Astrocyte (in vitro differentiated cells and primary cell): ENCODE data around the gene KRTAP29-1. TPM values are rescaled to one million over a fixed set of nuclear protein-coding genes. Genes with fewer than 3 reads are reported as not detected.

Source experiments
- DNase-seq: peaks from one replicate; pipeline ENCODE4 v3.0.0-alpha.2; 2010; ENCODE audit warnings: low read depth
- FAIRE-seq: peaks from 2 replicates; lab custom pipeline; 2011; peaks lifted over from hg19 to GRCh38; lab: Jason Lieb, UNC
- H2AFZ ChIP-seq: 2 replicates; pipeline ENCODE4 v1.6.0; 2012; ENCODE audit warnings: low read depth, low read length, inconsistent platforms
- H3K27ac ChIP-seq: 2 replicates; pipeline ENCODE4 v1.5.1; 2011; ENCODE audit warnings: low read depth, low read length, inconsistent platforms
- H3K27me3 ChIP-seq: 2 replicates; pipeline ENCODE4 v1.6.0; 2011; ENCODE audit warnings: low read length, inconsistent platforms; ENCODE audit not compliant: insufficient read depth
- H3K36me3 ChIP-seq: 2 replicates; pipeline ENCODE4 v1.5.1; 2011; ENCODE audit warnings: low read length, inconsistent platforms; ENCODE audit not compliant: insufficient read depth
- H3K4me1 ChIP-seq: 2 replicates; pipeline ENCODE4 v1.5.1; 2011; ENCODE audit warnings: low read length, inconsistent platforms; ENCODE audit not compliant: insufficient read depth
- H3K4me2 ChIP-seq: 2 replicates; pipeline ENCODE4 v1.6.0; 2012; ENCODE audit warnings: low read length, inconsistent platforms
- H3K4me3 ChIP-seq: 2 replicates; pipeline ENCODE4 v1.5.1; 2011; ENCODE audit warnings: low read depth, mild to moderate bottlenecking, low read length, inconsistent platforms; ENCODE audit not compliant: insufficient read depth
- H3K79me2 ChIP-seq: 2 replicates; pipeline ENCODE4 v1.6.0; 2012; ENCODE audit warnings: mild to moderate bottlenecking, low read length, inconsistent platforms; ENCODE audit not compliant: insufficient read depth
- H3K9ac ChIP-seq: 2 replicates; pipeline ENCODE4 v1.6.0; 2012; ENCODE audit warnings: mild to moderate bottlenecking, low read length, inconsistent platforms
- H3K9me3 ChIP-seq: 2 replicates; pipeline ENCODE4 v1.5.1; 2012; ENCODE audit warnings: low read depth, mild to moderate bottlenecking, low read length, inconsistent platforms; ENCODE audit not compliant: insufficient read depth
- H4K20me1 ChIP-seq: 2 replicates; pipeline ENCODE4 v1.6.0; 2012; ENCODE audit warnings: low read length, inconsistent platforms; ENCODE audit not compliant: insufficient read depth
- H3K27ac Mint-ChIP-seq: one replicate; pipeline ENCODE4 v1.8.0; 2021; ENCODE audit warnings: mild to moderate bottlenecking, mixed read lengths; ENCODE audit not compliant: unreplicated experiment
- H3K27me3 Mint-ChIP-seq: one replicate; pipeline ENCODE4 v1.8.0; 2021; ENCODE audit warnings: low read depth, mixed read lengths; ENCODE audit not compliant: unreplicated experiment
- H3K36me3 Mint-ChIP-seq: one replicate; pipeline ENCODE4 v1.8.0; 2021; ENCODE audit warnings: low read depth, mixed read lengths; ENCODE audit not compliant: unreplicated experiment
- H3K4me1 Mint-ChIP-seq: one replicate; pipeline ENCODE4 v1.8.0; 2021; ENCODE audit warnings: low read depth, mixed read lengths; ENCODE audit not compliant: unreplicated experiment
- H3K4me3 Mint-ChIP-seq: one replicate; pipeline ENCODE4 v1.8.0; 2021; ENCODE audit warnings: mild to moderate bottlenecking, moderate library complexity, mixed read lengths; ENCODE audit not compliant: unreplicated experiment
- H3K9me3 Mint-ChIP-seq: one replicate; pipeline ENCODE4 v1.8.0; 2021; ENCODE audit warnings: mild to moderate bottlenecking, mixed read lengths; ENCODE audit not compliant: unreplicated experiment
- CTCF ChIP-seq: IDR thresholded peaks from 2 replicates; pipeline ENCODE4 v1.5.1; 2011; ENCODE audit warnings: low read depth, mild to moderate bottlenecking, inconsistent platforms, low read length, moderate library complexity; ENCODE audit not compliant: insufficient read depth
- EZH2 ChIP-seq: IDR thresholded peaks from 2 replicates; pipeline ENCODE4 v1.6.1; 2012; ENCODE audit warnings: mild to moderate bottlenecking, low read length, inconsistent platforms; ENCODE audit not compliant: insufficient read depth
- total RNA-seq: library from RNA; stranded (reverse); gene quantifications from 2 replicates; pipeline ENCODE4 v1.2.1, GENCODE V29; 2021

Gene KRTAP29-1
- total RNA-seq, 1 donor from 2014 or later = not detected

DNA sequence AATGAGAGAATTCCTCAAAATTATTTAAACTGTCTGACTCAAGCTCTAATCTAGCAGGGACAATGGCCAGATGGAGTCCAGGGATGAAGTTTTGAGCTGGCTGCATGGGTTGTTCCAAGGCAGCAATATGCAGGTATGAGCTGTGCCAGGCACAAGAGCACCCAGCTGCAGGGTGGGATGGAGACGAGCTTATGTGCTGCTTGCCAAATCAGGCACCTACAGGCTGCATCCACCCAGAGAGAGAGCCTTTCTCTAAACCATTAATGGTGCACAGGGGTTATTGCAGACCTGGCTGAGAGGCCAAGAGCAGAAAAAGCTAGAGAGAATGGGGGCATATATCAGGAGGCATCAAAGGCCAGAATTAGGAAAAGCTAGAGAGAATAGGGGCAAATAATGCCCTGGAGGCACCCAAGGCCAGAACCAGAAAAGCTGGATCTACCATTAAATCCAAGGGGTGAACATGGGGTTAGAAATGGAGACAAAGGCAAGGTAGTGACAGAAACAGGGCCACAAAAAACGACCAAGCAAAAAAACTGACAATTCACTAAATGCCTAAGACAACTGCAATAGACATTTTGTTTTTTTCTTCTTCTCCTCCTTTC, 37.0 kb upstream of the KRTAP29-1 start:
- Histone ChIP-seq H3K27me3 (no peaks in the 10 kb centered on the region), H2AFZ (no peak overlapping the region), H3K9ac (no peak overlapping the region), H3K4me2 (no peak overlapping the region), H3K36me3 (no peaks in the 10 kb centered on the region), H3K27ac (no peak overlapping the region), H3K9me3 (peaks cover 2% of the 10 kb centered on the region), H3K4me3 (no peak overlapping the region), H4K20me1 (no peaks in the 10 kb centered on the region), H3K4me1 (no peaks in the 10 kb centered on the region), H3K79me2 (no peaks in the 10 kb centered on the region)
- DNase-seq = no peak
- peaks cover 11% of the 10 kb centered on the region for H3K27me3 Mint-ChIP-seq
- H3K27ac Mint-ChIP-seq = no peak overlapping the region
- H3K4me3 Mint-ChIP-seq = no peak overlapping the region
- FAIRE-seq = no peak
- no peaks in the 10 kb centered on the region for H3K4me1 Mint-ChIP-seq
- H3K9me3 Mint-ChIP-seq = peaks cover 11% of the 10 kb centered on the region
- TF ChIP-seq EZH2 (no peak), CTCF (no peak)
- H3K36me3 Mint-ChIP-seq = no peaks in the 10 kb centered on the region

DNA sequence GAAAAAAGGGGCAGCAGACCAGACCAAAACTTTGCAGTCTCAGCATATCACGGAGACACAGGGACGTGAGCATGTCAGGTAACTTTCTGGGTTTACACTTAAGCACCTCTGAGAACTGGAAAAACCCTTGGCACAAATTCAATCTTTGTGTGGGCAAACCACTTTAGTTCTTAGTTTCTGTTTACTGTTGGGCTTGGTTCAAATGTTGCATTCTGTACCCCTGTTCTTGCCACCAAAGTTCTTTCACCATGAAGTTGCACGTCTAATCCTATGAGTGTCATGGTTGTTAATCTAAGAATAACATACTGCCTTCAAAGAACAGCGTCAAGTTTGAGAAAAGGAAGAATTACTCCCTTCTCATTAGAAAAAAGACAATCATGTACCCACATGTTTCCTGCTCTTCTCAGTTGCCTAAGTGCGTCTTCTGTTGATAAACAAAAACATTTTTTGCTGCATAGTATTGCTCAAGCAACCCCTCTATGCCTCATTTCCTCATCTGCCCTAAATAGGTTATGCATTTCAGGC, 36.4 kb upstream of the KRTAP29-1 start:
- Histone ChIP-seq H2AFZ (no peak overlapping the region), H3K4me2 (no peak overlapping the region)
- no peak for DNase-seq

More for the DNA sequence above, 36.4 kb upstream of the KRTAP29-1 start:
- Mint-ChIP-seq H3K36me3 (no peaks in the 10 kb centered on the region), H3K9me3 (peaks cover 11% of the 10 kb centered on the region), H3K4me3 (no peak overlapping the region), H3K27me3 (peaks cover 12% of the 10 kb centered on the region), H3K27ac (no peak overlapping the region), H3K4me1 (no peaks in the 10 kb centered on the region)
- Histone ChIP-seq H4K20me1 (no peaks in the 10 kb centered on the region), H3K27me3 (no peaks in the 10 kb centered on the region), H3K9me3 (peaks cover 2% of the 10 kb centered on the region), H3K4me1 (no peaks in the 10 kb centered on the region), H3K4me3 (no peak overlapping the region), H3K36me3 (no peaks in the 10 kb centered on the region), H3K79me2 (no peaks in the 10 kb centered on the region), H3K9ac (no peak overlapping the region), H3K27ac (no peak overlapping the region)
- TF ChIP-seq CTCF = no peak
- no peak for TF ChIP-seq EZH2
- FAIRE-seq = no peak
